GM21447 (cell line): ENCODE data around the gene PRAMEF26.
"Not testable (repeated sequence)": the region's sequence is repeated elsewhere in the genome, so short reads cannot be mapped to it uniquely, and the experiment has no call there.

Experiments
- ATAC-seq: cut with Tn5 transposase; IDR thresholded peaks from one replicate; pipeline ENCODE4 v1.9.1; 2021; ENCODE audit not compliant: unreplicated experiment

The PRAMEF26 gene

GRCh38 chr1:13155909-13156308 is at the start of gene PRAMEF26:
PRAMEF26 (minus strand) TSS chr1:13156009; CDS start chr1:13153095, 2,914 bp downstream.
- not testable (repeated sequence) for ATAC-seq

GRCh38 chr1:13201309-13201708 is 45.5 kb upstream of the PRAMEF26 start, which contains the start of gene PRAMEF13:
PRAMEF13 (minus strand) TSS chr1:13201409; CDS start chr1:13199589, 1,820 bp downstream.
- ATAC-seq, result not testable (repeated sequence)

DNA sequence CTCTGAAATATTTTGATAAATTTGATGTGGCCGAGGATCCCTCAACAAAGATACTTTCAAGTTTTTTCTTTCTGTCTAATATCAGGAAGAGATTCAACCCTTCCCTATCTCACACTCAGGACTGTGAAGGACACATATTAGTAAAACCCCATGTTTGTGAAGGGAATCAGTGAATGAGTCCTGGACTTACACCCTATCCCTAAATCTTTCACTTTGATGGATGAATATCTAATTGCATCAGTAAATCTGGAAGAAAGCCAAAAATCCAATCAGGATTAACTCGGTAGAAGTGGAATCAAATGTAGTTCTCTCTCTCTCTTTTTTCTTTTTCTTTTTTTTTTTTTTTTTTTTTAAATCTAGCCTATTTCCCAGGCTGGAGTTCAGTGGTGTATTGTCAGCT is 15.7 kb upstream of the PRAMEF26 start, which contains the start of gene PRAMEF9:
Gene PRAMEF9, plus strand, starts transcription at position 301 of the 400 bp plus-strand sequence. CDS start 3,433 bp downstream, outside the sequence.
- ATAC-seq, result not testable (repeated sequence)

DNA sequence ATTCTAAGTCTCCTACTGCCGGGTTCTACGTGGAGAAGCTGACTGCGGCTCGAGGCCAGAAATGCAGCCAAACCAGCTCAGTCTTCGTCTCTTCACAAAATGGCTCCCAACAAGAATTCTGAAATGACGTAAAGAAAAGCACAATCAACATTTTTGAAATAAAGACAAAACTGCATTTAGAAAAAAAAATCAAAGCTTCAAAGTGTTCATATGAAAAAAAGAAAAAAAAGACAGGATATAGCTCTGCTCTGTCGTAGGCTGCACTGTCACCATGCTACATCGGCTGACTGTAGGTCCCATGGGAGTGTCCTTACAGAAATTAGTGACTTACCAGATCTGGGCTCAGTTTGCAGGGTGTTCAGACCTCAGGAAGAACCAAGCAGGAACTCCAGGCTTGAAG is 9.7 kb upstream of the PRAMEF26 start, which contains the start of gene HNRNPCL4:
Gene HNRNPCL4, minus strand, starts transcription at position 101 of the 400 bp plus-strand sequence. CDS start 164 bp downstream, outside the sequence.
- not testable (repeated sequence) for ATAC-seq

DNA sequence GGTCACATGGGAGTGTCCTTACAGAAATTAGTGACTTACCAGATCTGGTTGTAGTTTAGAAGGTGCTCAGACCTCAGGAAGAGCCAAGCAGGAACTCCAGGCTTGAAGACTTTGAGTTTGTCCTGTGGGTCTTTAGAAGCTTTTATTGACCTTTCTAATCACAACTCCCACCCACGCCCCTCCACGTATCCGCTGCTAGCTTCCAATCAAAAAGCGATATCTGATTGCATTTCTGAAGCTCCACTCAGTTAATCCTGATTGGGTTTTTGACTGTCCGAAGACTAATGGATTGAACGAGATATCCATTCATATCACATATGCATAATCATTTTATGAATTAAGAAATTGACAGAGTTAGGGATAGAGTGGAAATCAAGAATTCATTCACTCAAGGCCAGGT is 39.1 kb downstream of the PRAMEF26 start, which contains the start of gene HNRNPCL2:
Gene HNRNPCL2, minus strand, starts transcription at position 101 of the 400 bp plus-strand sequence. CDS start 454 bp downstream, outside the sequence.
- not testable (repeated sequence) for ATAC-seq
